ENCODE data around the gene TLK2.
"Not testable (repeated sequence)": the region's sequence is repeated elsewhere in the genome, so short reads cannot be mapped to it uniquely, and the experiment has no call there.

The TLK2 gene

DNA sequence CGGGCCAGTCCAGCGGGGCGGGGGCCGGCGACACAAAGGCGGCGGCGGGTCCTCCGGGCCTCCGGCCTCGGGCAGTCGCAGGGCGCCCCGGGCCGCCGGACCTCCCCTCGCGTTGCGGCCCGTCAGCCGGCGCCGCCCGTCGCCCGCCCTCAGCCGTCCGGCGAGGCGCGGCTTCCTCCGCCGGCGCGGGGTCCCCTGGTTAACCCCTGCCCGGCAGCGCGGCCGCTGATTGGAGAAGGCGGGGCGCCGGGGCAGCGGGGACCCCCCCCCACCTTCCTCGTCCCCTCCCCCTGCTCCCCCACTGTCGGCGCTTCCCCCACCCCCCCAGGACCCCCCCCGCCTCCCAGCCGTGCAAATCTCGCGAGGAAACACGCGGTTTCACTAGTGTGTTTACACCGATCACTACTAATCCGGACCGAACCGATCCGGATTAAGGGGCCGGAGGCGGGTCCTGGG lies at the start of gene TLK2:
Gene TLK2, plus strand, starts transcription at position 402 of the 456 bp plus-strand sequence. CDS start 2,301 bp downstream, outside the sequence.
- peak; percentile 90 for DNase-seq

- not testable (repeated sequence) for DNase-seq
Observed at GRCh38 chr17:62435251-62435650, 43.4 kb upstream of the TLK2 start.

- DNase-seq = not testable (repeated sequence)
Observed at GRCh38 chr17:62441181-62441580, 37.4 kb upstream of the TLK2 start.

- DNase-seq = no peak
Observed at GRCh38 chr17:62444063-62444462, 34.6 kb upstream of the TLK2 start.

DNA sequence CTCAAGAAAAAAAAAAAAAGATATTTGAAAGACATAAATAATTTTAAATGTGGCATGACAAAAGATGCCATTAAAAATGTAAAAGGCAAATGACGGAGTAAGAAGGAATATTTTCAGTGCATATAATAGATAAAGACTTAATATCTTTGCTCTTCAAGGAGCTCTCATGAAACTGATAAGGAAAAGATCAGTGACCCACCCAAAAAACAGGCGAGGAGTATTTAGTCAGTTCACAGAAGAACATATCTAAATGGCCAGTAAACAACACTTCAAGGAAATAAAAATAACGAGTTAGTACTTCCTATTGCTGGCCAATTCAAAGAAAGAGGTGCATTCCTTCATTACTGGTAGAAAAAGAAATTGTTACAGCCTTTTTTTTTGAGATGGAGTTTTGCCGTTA lies 32.8 kb upstream of the TLK2 start:
- not testable (repeated sequence) for DNase-seq

DNA sequence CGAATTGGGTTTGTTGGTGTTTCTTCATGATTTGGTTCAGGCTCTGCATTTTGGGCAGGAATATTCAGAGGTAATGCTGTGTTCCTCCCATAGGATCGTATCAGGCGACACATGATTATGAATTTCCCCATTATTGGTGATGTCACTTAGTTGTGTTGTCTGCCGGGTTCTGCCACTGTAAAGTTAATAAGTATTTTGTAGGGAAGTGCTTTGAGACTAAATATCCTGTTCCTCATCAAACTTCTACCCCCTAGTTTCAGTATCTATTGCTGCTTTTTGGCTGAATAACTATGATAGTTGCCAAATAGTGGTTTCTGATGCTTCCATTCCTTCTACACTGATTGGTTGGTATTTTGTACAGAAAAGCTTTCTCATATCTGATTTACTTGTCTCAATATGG lies 26.4 kb upstream of the TLK2 start:
- DNase-seq = not testable (repeated sequence)

- not testable (repeated sequence) for DNase-seq
Observed at GRCh38 chr17:62453041-62453440, 25.6 kb upstream of the TLK2 start.

DNA sequence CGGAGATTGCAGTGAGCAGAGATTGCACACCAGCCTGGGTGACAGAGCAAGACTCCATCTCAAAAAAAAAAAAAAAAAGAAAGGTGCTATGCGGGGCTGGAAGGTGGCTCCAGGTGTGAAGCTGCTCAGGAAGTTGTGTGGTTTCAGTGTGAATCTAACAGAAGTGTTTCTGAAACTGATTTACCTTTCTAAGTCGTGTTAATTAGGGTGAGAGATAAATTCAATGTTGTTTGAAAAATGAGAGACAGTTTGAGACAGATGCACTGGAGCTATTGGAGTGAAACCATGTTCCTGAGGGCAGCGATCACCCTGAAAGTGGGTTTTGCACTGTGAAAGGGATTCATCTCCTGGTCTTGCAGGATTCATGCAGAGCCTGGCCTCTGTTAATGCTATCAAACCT lies 25.0 kb upstream of the TLK2 start:
- DNase-seq = not testable (repeated sequence)

- not testable (repeated sequence) for DNase-seq
Observed at GRCh38 chr17:62454111-62454510, 24.5 kb upstream of the TLK2 start.

- no peak for DNase-seq
Observed at GRCh38 chr17:62456016-62456415, 22.6 kb upstream of the TLK2 start.

- not testable (repeated sequence) for DNase-seq
Observed at GRCh38 chr17:62458483-62458882, 20.1 kb upstream of the TLK2 start.

GRCh38 chr17:62464422-62464821 lies 14.2 kb upstream of the TLK2 start:
- not testable (repeated sequence) for DNase-seq

DNA sequence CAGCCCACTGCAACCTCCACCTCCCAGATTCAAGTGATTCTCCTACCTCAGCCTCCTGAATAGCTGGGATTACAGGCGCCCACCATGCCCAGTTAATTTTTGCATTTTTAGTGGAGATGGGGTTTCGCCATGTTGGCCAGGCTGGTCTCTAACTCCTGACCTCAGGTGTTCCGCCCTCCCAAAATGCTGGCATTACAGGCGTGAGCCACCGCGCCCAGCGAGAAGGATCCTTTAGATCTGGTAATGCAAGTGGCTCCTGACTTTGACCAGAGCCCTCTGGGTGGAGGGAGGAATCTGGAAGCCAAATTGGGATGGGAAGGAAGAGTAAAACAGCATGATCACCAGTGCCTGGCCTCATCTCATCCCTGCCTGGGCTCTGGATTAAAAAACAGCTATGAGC lies 13.4 kb upstream of the TLK2 start:
- not testable (repeated sequence) for DNase-seq

- DNase-seq = peak; percentile 90
Observed at GRCh38 chr17:62470666-62471379, 7.8 kb upstream of the TLK2 start.

DNA sequence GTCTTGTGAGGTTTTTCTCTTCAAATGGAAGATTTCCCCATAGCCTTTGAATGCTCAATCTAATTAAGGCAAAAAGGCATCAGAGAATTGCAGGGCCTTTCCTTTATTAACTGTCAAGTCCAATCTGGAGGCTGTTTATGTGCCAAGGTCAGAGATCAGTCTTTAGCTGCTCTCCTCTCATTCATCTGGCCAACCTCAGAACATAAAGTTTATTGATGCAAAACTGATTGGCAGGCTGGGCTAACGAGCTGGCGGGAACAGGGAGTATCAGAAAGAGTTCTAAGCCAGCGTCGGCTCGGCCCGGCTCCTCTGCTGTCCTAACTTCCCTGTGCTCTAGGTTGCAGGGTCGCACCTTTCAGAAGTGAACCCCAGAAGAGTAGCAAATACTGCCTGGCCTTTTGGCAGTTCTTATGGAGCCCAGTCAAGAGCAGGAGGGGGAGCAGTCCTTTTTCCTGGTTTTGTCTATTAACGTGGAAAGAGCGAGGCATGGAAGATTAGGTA lies 7.2 kb upstream of the TLK2 start:
- not testable (repeated sequence) for DNase-seq

DNA sequence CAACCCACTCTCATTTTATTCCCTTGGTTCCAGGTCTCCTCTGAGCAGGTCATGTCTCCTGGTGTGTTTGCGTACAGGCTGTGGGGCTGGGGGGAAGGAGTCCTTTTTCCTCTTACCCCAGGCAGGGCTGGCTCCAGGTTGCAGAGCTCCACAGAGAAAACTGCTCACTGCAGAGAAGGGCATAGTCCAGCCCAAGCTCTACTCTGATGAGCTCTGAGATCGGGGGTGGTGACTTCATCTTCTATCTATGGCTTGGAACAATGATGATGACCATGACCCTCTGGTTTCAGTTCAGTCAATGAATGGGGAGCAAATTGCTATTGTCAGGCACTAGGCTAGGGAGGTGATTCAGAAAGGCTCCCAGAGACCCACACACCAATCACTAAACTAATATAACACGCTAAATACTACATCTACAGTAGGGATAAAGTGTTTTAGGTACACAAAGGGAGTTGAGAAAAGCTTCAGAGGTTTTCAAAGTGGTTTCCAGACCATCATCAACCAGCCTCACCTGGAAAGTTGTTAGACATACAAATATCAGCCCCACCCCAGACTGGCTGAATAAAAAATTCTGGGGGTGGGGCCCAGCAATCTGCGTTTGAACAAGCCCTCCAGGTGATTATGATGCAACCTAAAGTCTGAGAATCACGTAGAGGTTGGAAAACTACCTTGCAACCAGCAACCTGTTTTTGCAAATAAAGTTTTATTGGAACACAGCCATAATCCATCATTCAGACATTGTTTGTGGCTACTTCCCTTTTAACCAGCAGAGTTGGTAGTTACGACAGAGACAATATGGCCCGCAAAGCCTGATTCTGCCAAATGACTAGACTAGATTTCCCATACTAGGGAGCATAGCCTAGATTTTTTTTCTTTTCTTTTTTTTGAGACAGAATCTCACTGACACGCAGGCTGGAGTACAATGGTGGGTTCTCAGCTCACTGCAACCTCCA lies 5.3 kb upstream of the TLK2 start:
- not testable (repeated sequence) for DNase-seq

DNA sequence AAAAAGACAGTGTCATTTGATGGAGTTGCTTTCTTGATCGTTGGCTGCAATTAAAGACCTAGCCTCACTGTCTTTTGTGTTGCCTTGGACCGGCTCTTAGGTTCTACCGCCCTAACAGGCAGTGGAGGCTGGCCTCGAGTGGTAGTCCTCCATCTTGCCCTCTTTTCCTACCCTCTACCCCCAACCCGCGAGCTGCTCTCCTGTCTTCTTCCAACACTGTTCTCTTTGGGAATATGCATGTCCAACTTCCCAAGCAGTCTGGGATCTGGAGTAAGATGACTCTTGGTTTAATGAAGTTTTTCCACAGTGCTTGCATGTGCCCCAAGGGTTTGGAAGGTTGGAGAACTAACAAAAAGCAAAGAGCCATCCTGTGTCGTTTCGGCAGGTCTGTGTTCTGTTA lies 1.5 kb upstream of the TLK2 start:
- DNase-seq = not testable (repeated sequence)

DNA sequence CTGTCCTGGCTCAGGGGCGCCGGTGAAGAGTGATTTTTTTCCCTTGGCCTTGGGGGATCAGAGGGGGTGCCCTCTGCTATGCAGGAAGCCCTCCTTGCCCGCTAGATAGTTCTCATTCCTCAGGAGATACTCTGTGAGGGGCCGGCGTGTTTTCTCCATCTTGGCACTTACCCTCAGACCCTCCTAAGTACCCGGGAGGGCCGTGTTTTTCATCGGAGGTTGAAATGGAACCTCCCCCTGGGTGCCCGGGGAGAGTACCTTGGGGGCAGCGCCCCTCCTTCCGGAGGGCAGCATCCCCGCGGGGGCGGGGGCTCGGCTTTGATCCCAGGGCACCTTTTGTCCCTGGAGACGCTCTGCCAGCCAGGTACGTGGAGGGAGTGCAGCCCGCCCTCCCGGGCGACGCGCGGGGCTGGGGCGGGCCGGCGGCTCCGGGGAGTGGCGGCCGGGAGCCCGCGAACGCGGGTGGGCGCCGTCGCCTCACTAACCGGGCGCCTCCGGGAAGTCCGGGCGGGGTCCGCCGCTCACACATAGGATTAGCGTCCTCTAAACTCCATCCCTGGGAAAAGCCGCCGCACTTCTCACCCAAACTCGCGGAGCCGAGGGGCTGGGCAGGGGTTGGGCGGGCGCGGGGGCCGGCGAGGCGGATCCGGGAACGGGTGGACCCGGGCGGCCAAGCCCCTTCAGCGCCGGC lies 762 bp upstream of the TLK2 start:
- peak; percentile 82 for DNase-seq

GRCh38 chr17:62478880-62479638 lies 434 bp downstream of the TLK2 start:
- DNase-seq = peak; percentile 83

DNA sequence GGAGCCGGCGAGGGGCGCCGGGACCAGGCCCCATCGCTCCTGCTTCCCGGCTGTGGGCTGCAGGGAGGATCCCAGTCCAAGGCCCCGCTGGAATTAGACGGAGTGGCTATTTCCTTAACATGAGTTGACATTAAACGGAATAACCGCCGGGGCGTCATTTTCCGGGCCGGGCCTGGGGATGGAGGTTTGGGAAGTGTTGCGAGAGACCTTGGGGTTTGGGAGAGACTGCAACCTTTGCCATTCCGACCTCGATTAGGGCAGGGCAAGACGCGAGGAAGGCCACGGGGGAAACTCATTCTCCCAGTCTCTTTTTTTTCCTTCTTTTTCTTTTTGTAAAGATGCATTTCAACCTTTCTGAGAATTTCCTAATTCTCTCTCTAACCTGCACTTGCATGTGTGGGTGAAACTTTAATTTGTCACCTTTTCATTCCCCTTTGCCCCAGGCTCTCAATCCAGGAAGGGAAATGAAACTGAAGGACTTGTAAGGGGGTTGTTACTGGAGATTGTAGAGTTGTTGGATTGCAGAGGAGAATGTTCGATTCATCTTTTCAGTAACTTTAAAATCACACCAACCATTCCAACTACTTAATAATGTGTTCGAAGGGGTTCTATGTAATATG lies 1.1 kb downstream of the TLK2 start:
- DNase-seq = peak; percentile 75

- DNase-seq = not testable (repeated sequence)
Observed at GRCh38 chr17:62482553-62482952, 3.9 kb downstream of the TLK2 start.

DNA sequence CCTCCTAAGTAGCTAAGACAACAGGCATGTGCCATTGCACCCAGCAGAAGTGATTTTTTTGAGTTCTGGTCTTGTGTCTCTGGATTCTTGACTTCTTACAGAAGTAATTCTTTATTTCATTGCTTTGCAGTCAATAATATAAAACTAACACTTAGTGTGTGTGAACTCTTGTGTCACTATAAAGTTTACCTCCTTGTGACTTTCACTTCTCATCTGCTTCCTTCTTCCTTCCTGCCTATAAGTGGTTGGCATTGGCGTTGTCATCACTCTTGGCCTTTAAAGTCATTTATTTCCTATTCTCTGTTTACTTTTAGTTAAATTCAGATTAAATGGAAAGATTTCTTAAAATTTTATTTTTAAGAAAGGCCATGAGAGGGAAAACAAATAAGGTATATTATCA lies 12.4 kb downstream of the TLK2 start:
- not testable (repeated sequence) for DNase-seq

Measured in activated effector memory CD4-positive, alpha-beta T cell treated with anti-CD3 and anti-CD28 coated beads, Interleukin-2, amount 50 U/mL, for 16 hours (primary cell).